Measurements from ENCODE around the gene FBXL17. TPM values are rescaled to one million over a fixed set of nuclear protein-coding genes. Genes with fewer than 3 reads are reported as not detected.

Gene FBXL17
- total RNA-seq, 1 donor from 2014 or later: 11.1 TPM

- no peaks in the 10 kb centered on the region for H3K36me3 Mint-ChIP-seq
- no peaks in the 10 kb centered on the region for H3K9me3 Mint-ChIP-seq
- TF ChIP-seq, protein P1, sequence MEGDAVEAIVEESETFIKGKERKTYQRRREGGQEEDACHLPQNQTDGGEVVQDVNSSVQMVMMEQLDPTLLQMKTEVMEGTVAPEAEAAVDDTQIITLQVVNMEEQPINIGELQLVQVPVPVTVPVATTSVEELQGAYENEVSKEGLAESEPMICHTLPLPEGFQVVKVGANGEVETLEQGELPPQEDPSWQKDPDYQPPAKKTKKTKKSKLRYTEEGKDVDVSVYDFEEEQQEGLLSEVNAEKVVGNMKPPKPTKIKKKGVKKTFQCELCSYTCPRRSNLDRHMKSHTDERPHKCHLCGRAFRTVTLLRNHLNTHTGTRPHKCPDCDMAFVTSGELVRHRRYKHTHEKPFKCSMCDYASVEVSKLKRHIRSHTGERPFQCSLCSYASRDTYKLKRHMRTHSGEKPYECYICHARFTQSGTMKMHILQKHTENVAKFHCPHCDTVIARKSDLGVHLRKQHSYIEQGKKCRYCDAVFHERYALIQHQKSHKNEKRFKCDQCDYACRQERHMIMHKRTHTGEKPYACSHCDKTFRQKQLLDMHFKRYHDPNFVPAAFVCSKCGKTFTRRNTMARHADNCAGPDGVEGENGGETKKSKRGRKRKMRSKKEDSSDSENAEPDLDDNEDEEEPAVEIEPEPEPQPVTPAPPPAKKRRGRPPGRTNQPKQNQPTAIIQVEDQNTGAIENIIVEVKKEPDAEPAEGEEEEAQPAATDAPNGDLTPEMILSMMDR (conservative IDR thresholded peaks at IDR 0.05): no peak
- no peak overlapping the region for H3K27ac Mint-ChIP-seq
- H3K27me3 Mint-ChIP-seq: no peaks in the 10 kb centered on the region
- H3K4me1 Mint-ChIP-seq (ENCODE audit: unreplicated experiment): no peaks in the 10 kb centered on the region
- no peak for DNase-seq (ENCODE audit: extremely low spot score, unreplicated experiment)
- H3K4me3 Mint-ChIP-seq: no peak overlapping the region
Measured at GRCh38 chr5:108206707-108207106, 175.2 kb downstream of the FBXL17 start.

- Mint-ChIP-seq H3K27ac (no peak overlapping the region), H3K9me3 (no peaks in the 10 kb centered on the region), H3K27me3 (no peaks in the 10 kb centered on the region), H3K4me1 (ENCODE audit: unreplicated experiment) (peaks cover 7% of the 10 kb centered on the region), H3K36me3 (no peaks in the 10 kb centered on the region), H3K4me3 (no peak overlapping the region)
- TF ChIP-seq, protein P1 (conservative IDR thresholded peaks at IDR 0.05): no peak
- no peak for DNase-seq (ENCODE audit: extremely low spot score, unreplicated experiment)
Measured at GRCh38 chr5:108201721-108202120, 180.2 kb downstream of the FBXL17 start.

DNA sequence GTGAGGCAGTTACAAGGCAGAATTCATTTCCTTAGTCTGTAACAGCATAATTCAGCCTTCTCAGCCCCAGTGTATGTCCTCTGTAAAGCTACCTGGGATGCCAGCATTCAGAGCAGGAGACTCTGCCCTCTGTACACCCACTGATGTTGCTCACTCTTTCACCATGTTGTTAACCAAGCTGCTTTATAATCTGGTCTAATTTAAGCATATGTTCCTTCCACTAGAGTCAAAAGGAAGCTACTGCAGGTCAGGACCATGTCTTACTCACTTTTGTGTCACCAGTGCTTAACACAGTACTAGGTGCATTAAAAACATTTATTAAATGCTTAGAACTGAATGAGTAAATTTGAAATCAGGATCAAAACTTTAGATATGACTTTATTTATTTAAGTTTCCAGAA lies 185.6 kb downstream of the FBXL17 start:
- Mint-ChIP-seq H3K36me3 (no peaks in the 10 kb centered on the region), H3K4me1 (ENCODE audit: unreplicated experiment) (peaks cover 7% of the 10 kb centered on the region), H3K27ac (no peak overlapping the region), H3K27me3 (no peaks in the 10 kb centered on the region), H3K9me3 (no peaks in the 10 kb centered on the region), H3K4me3 (no peak overlapping the region)
- DNase-seq (ENCODE audit: extremely low spot score, unreplicated experiment): no peak
- TF ChIP-seq, protein P1 (conservative IDR thresholded peaks at IDR 0.05): no peak

DNA sequence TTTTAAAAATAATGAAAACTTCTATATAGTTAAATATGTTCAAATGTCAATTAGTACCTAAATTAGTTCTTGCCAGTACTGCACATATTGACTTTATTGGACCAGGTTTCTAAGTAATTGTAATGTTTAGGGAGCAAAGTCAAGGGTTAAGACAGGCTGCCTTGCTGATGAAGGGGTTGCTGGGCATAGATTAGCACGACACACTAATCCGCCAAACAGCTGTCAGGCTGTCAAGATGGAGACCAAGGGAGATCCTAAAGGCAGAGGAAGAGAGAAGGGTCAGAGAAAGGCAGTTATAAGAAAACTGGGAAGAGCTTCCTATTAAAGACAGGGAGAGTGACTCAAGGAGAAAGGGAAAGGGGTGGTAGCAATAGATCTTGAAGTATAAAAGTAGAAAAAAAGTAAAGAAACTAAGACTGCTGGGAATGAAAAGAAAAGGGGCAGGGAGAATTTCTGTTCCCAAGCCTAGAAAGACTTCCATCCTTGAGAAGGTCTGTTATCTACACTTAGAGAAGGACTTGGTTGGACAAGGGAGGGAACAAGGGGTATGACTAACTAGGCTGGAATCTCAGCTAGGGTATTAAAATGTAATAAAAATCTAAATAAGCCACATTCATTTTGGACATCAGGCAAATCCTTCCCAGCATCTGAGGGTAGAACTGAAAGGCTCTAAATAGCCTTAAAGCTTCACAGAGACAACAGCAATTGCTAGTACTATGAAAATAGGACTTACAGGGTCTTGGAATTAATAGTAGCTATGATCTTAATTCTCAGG lies 188.7 kb downstream of the FBXL17 start:
- DNase-seq (ENCODE audit: extremely low spot score, unreplicated experiment): no peak
- H3K36me3 Mint-ChIP-seq: no peaks in the 10 kb centered on the region
- no peaks in the 10 kb centered on the region for H3K4me1 Mint-ChIP-seq (ENCODE audit: unreplicated experiment)
- no peaks in the 10 kb centered on the region for H3K27me3 Mint-ChIP-seq
- no peaks in the 10 kb centered on the region for H3K9me3 Mint-ChIP-seq
- TF ChIP-seq, protein P1 (conservative IDR thresholded peaks at IDR 0.05): no peak
- no peak overlapping the region for H3K27ac Mint-ChIP-seq
- no peak overlapping the region for H3K4me3 Mint-ChIP-seq

DNA sequence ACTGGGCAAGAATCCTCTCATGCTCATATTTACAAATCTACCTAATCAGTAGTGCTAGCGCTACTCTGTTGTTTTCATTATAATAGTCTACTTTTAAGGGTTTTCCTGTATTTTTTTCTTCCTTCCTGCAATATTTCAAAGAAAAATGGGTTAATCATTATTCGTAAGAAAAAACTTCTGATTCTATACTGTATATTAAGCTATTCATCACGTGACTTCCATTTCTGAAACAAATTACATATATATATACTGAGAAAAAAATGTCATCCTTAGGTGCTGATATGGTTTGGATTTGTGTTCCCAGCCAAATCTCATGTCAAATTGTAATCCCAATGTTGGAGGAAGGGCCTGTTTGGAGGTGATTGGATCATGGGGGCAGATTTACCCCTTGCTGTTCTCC lies 197.0 kb downstream of the FBXL17 start:
- Mint-ChIP-seq H3K27me3 (no peaks in the 10 kb centered on the region), H3K4me1 (ENCODE audit: unreplicated experiment) (no peaks in the 10 kb centered on the region), H3K9me3 (no peaks in the 10 kb centered on the region), H3K4me3 (no peak overlapping the region), H3K27ac (no peak overlapping the region), H3K36me3 (peaks cover 12% of the 10 kb centered on the region)
- TF ChIP-seq, protein P1 (conservative IDR thresholded peaks at IDR 0.05): no peak
- no peak for DNase-seq (ENCODE audit: extremely low spot score, unreplicated experiment)
